SK-N-SH (cell line): Measurements from ENCODE around the gene ZNF585A. TPM values are rescaled to one million over a fixed set of nuclear protein-coding genes. Genes with fewer than 3 reads are reported as not detected.

Experiments
- CTCF ChIA-PET: fragments of 300-600, 350-600 bp; formaldehyde crosslinking; extraction: SDS; loops from one replicate; lab custom pipeline; 2021; lab: Yijun Ruan, JAX
- POLR2A ChIA-PET: fragments of 350-600 bp; sonication (Branson Sonifier 250); formaldehyde crosslinking; extraction: SDS; loops from one replicate; lab custom pipeline; 2020; ENCODE audit warnings: antibody characterized with exemption, inconsistent platforms; lab: Yijun Ruan, JAX
- DNase-seq: peaks from one replicate; pipeline ENCODE4 v3.0.0; 2012
- H2AFZ ChIP-seq: fragments of 200-600 bp; sonication (generic); 2 replicates; pipeline ENCODE4 v1.8.1; 2016; ENCODE audit warnings: antibody characterized with exemption, mild to moderate bottlenecking, low read depth
- H3F3A ChIP-seq: fragments of 200-600 bp; sonication (generic); replicated peaks from 2 replicates; pipeline ENCODE3; 2016; ENCODE audit warnings: antibody characterized with exemption, mild to moderate bottlenecking; ENCODE audit not compliant: insufficient read depth
- H3K27ac ChIP-seq, 2 experiments: fragments of 200-500 bp in 1 of 2; fragments of 200-600 bp in 1 of 2; sonication (Bioruptor generic) in 1 of 2; sonication (generic), shearing (Covaris generic) in 1 of 2; 2 replicates each; pipeline versions ENCODE4 v1.5.1 to v1.6.1; 2014 to 2016; ENCODE audit warnings: low read depth in 2 of 2, inconsistent platforms in 1 of 2, low read length in 1 of 2, mild to moderate bottlenecking in 1 of 2, mixed read lengths in 1 of 2
- H3K27me3 ChIP-seq: fragments of 200-600 bp; sonication (generic), shearing (Covaris generic); 2 replicates; pipeline ENCODE4 v1.6.1; 2016; ENCODE audit warnings: mixed run types; ENCODE audit not compliant: insufficient read depth
- H3K36me3 ChIP-seq, 2 experiments: fragments of 200-500 bp in 1 of 2; fragments of 200-600 bp in 1 of 2; sonication (Bioruptor generic) in 1 of 2; sonication (generic) in 1 of 2; replicated peaks in 1 of 2; 2 replicates each; pipeline versions ENCODE3 to v1.5.1; 2014 to 2016; ENCODE audit warnings: low read length in 1 of 2, mild to moderate bottlenecking in 1 of 2; ENCODE audit not compliant: insufficient read depth in 2 of 2, control insufficient read depth in 1 of 2
- H3K4me1 ChIP-seq, 2 experiments: fragments of 200-500 bp in 1 of 2; fragments of 200-600 bp in 1 of 2; sonication (Bioruptor generic) in 1 of 2; sonication (generic), shearing (Covaris generic) in 1 of 2; 2 replicates each; pipeline versions ENCODE4 v1.5.1 to v1.6.1; 2014 to 2016; ENCODE audit warnings: low read depth in 1 of 2, low read length in 1 of 2, mixed run types in 1 of 2; ENCODE audit not compliant: insufficient read depth in 2 of 2, control insufficient read depth in 1 of 2
- H3K4me2 ChIP-seq: fragments of 200-600 bp; sonication (generic), shearing (Covaris generic); 2 replicates; pipeline ENCODE4 v1.6.1; 2017; ENCODE audit warnings: mixed run types
- H3K4me3 ChIP-seq, 2 experiments: fragments of 200-500 bp in 1 of 2; fragments of 200-600 bp in 1 of 2; sonication (Bioruptor generic) in 1 of 2; sonication (generic), shearing (Covaris generic) in 1 of 2; 2 replicates each; pipeline versions ENCODE4 v1.5.1 to v1.8.1; 2014 to 2016; ENCODE audit warnings: low read depth in 2 of 2, inconsistent platforms in 1 of 2, low read length in 1 of 2, mild to moderate bottlenecking in 1 of 2, mixed read lengths in 1 of 2, moderate library complexity in 1 of 2
- H3K79me2 ChIP-seq: fragments of 200-600 bp; sonication (generic); 2 replicates; pipeline ENCODE4 v1.8.1; 2017; ENCODE audit warnings: mild to moderate bottlenecking; ENCODE audit not compliant: insufficient read depth
- H3K9ac ChIP-seq: fragments of 200-600 bp; sonication (generic); 2 replicates; pipeline ENCODE4 v1.6.1; 2017; ENCODE audit warnings: mixed run types
- H3K9me2 ChIP-seq: fragments of 200-600 bp; sonication (generic); 2 replicates; pipeline ENCODE4 v1.6.1; 2017; ENCODE audit warnings: mixed run types
- H3K9me3 ChIP-seq: fragments of 200-600 bp; sonication (generic); 2 replicates; pipeline ENCODE4 v1.6.1; 2017; ENCODE audit warnings: mixed run types, mild to moderate bottlenecking, moderate library complexity
- H4K20me1 ChIP-seq: fragments of 200-600 bp; sonication (generic); 2 replicates; pipeline ENCODE4 v1.6.1; 2017; ENCODE audit warnings: mild to moderate bottlenecking, mixed run types; ENCODE audit not compliant: insufficient read depth
- EP300 ChIP-seq, 2 experiments: IDR thresholded peaks; 2 replicates each; pipeline versions ENCODE4 v1.4.0 to v1.6.1; 2012; ENCODE audit warnings: borderline replicate concordance in 1 of 2, low read depth in 1 of 2, low read length in 1 of 2
- MXI1 ChIP-seq: IDR thresholded peaks from 2 replicates; pipeline ENCODE4 v1.6.1; 2012; ENCODE audit warnings: mild to moderate bottlenecking, low read depth, low read length, improper control_type of control experiment
- POLR2AphosphoS5 ChIP-seq: IDR thresholded peaks from 2 replicates; pipeline ENCODE4 v1.6.1; 2012; ENCODE audit warnings: low read depth, low read length
- RFX5 ChIP-seq: IDR thresholded peaks from 2 replicates; pipeline ENCODE4 v1.6.1; 2012; ENCODE audit warnings: mild to moderate bottlenecking, improper control_type of control experiment, low read length
- RXRA ChIP-seq: IDR thresholded peaks from 2 replicates; pipeline ENCODE4 v1.4.0; 2012; ENCODE audit warnings: low read depth, mild to moderate bottlenecking, borderline replicate concordance
- TCF12 ChIP-seq: IDR thresholded peaks from 2 replicates; pipeline ENCODE4 v1.4.0; 2012
- YY1 ChIP-seq: IDR thresholded peaks from 2 replicates; pipeline ENCODE4 v1.4.0; 2012; ENCODE audit warnings: low read depth, mild to moderate bottlenecking
- WGBS: methylation state at CpG from one replicate; pipeline ENCODE4 v1.1.6; 2017; ENCODE audit warnings: low lambda C conversion rate; 5-methylcytosine and 5-hydroxymethylcytosine counted together
- polyA plus RNA-seq, 3 experiments: library from polyadenylated mRNA; depleted of rRNA; stranded (reverse); fragments of >200 nt; gene quantifications; 2 replicates each; pipeline ENCODE4 v1.2.3, GENCODE V29; 2012
- TF ChIP-seq, protein P1 (sequence below): fragments of 150-350 bp; IDR thresholded peaks from 2 replicates; pipeline ENCODE4 v1.6.1; 2016; ENCODE audit warnings: mild to moderate bottlenecking, low read depth, low read length
- TF ChIP-seq, protein P2 (sequence below): fragments of 150-350 bp; IDR thresholded peaks from 2 replicates; pipeline ENCODE4 v1.6.1; 2017; ENCODE audit warnings: antibody characterized with exemption, low read length, low read depth, borderline replicate concordance

The ZNF585A gene
- polyA plus RNA-seq, 1 of the 3 experiments (the other 2 are of a cell fraction), result 9.8 TPM

DNA sequence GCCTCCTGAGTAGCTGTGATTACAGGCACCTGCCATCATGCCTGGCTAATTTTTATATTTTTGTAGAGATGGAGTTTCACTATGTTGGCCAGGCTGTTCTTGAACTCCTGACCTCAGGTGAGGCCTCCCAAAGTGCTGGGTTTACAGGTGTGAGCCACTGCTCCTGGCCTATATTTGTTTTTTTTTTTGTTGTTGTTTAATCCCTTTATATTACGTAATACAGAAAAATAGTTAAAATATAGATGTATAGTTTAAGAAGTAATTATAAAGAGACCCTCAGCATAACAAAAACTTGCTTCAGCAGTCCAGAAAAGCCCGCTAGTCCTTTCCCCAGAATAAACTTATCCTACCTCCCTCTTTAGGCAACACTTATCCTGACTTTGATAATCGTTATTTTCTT, 47.9 kb upstream of the ZNF585A start:
- Histone ChIP-seq H3K9ac (no peak overlapping the region), H3K27me3 (no peaks in the 10 kb centered on the region), H3K79me2 (peaks cover 31% of the 10 kb centered on the region), H2AFZ (no peak overlapping the region), H3K4me1 (peaks cover 0 to 6% of the 10 kb centered on the region in 2 experiments; a peak in 1 of 4 replicates), H3K27ac (no peak overlapping the region), H4K20me1 (no peaks in the 10 kb centered on the region), H3K4me3 (no peak overlapping the region), H3K4me2 (no peak overlapping the region), H3K9me3 (peaks cover 4% of the 10 kb centered on the region; the same call in 1 of the 2 replicates), H3K36me3 (peaks cover 0 to 48% of the 10 kb centered on the region in 2 experiments), H3F3A (peaks cover 6% of the 10 kb centered on the region), H3K9me2 (no peaks in the 10 kb centered on the region)
- ChIA-PET POLR2A (no interaction called here), CTCF (no interaction called here)
- no peak for DNase-seq
- 90% methylated on average over 3 of the region's 3 CpGs for WGBS
- TF ChIP-seq, protein P1, sequence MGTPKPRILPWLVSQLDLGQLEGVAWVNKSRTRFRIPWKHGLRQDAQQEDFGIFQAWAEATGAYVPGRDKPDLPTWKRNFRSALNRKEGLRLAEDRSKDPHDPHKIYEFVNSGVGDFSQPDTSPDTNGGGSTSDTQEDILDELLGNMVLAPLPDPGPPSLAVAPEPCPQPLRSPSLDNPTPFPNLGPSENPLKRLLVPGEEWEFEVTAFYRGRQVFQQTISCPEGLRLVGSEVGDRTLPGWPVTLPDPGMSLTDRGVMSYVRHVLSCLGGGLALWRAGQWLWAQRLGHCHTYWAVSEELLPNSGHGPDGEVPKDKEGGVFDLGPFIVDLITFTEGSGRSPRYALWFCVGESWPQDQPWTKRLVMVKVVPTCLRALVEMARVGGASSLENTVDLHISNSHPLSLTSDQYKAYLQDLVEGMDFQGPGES, result no peak

DNA sequence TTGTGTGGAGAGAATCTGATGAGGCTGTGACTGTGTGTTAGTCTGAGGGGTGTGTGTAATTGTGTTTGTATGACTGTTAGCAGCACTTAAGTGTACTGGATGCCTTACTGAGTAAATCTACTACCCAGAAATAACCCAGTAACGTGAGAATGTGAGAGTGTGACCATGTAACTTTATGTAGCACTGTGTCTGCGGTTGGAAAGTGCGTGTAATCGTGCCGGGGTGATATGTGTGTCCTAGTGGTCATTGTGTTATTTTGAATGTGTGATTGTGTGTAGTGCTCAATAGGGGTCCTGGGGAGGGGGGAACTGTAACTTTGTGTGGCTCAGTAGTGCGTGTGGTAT, 46.1 kb upstream of the ZNF585A start:
- peak overlapping the region; percentile 99 for H2AFZ ChIP-seq
- TF ChIP-seq, protein P2, sequence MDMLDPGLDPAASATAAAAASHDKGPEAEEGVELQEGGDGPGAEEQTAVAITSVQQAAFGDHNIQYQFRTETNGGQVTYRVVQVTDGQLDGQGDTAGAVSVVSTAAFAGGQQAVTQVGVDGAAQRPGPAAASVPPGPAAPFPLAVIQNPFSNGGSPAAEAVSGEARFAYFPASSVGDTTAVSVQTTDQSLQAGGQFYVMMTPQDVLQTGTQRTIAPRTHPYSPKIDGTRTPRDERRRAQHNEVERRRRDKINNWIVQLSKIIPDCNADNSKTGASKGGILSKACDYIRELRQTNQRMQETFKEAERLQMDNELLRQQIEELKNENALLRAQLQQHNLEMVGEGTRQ, result no peak
- TF ChIP-seq RFX5, result no peak
- no peak for TF ChIP-seq RXRA
- TF ChIP-seq MXI1, result no peak
- TF ChIP-seq TCF12, result no peak
- TF ChIP-seq YY1, result no peak
- TF ChIP-seq EP300 (IDR thresholded peaks at IDR 0.05; ENCODE audit: borderline replicate concordance in 1 of 2, low read depth in 1 of 2, low read length in 1 of 2), result no peak
- no peak for TF ChIP-seq POLR2AphosphoS5
- TF ChIP-seq, all 33 proteins: peak for 0
- peak; percentile 14 for DNase-seq
- no peaks in the 10 kb centered on the region for H3K9me3 ChIP-seq
- no peaks in the 10 kb centered on the region for H3K27me3 ChIP-seq
- H3K79me2 ChIP-seq, result peaks cover 30% of the 10 kb centered on the region
- H3K9ac ChIP-seq, result peak overlapping the region; percentile 71
- peaks cover 6% of the 10 kb centered on the region for H3F3A ChIP-seq
- POLR2A ChIA-PET, result no interaction called here
- H3K36me3 ChIP-seq, result peaks cover 0 to 33% of the 10 kb centered on the region in 2 experiments
- 8% methylated on average over 6 of the region's 6 CpGs for WGBS
- H3K27ac ChIP-seq, result peak overlapping the region; percentile 75 to 97; a peak in 2 of 4 replicates
- peaks cover 0 to 6% of the 10 kb centered on the region in 2 experiments; a peak in 1 of 4 replicates for H3K4me1 ChIP-seq
- CTCF ChIA-PET, result no interaction called here
- H3K4me2 ChIP-seq, result peak overlapping the region; percentile 82
- no peaks in the 10 kb centered on the region for H4K20me1 ChIP-seq
- H3K9me2 ChIP-seq, result no peaks in the 10 kb centered on the region
- H3K4me3 ChIP-seq, result peak overlapping the region; percentile 57 to 100
